AG04449 (cell line): ENCODE data around the gene PAK4.
"Not testable (repeated sequence)": the region's sequence is repeated elsewhere in the genome, so short reads cannot be mapped to it uniquely, and the experiment has no call there.

Experiments used
- CTCF ChIA-PET: fragments of 350-600 bp; formaldehyde crosslinking; extraction: SDS; loops from one replicate; lab custom pipeline; 2021; ENCODE audit warnings: antibody characterized with exemption; lab: Yijun Ruan, JAX
- POLR2A ChIA-PET: fragments of 400-600, 350-600 bp; formaldehyde crosslinking; extraction: SDS; loops from one replicate; lab custom pipeline; 2020; ENCODE audit warnings: antibody characterized with exemption, inconsistent platforms; lab: Yijun Ruan, JAX
- DNase-seq: peaks from one replicate; pipeline ENCODE4 v3.0.0-alpha.2; 2010; ENCODE audit warnings: low read depth, low spot score
- H3K4me3 ChIP-seq: 2 replicates; pipeline ENCODE4 v1.5.1; 2011; ENCODE audit warnings: low read depth, mild to moderate bottlenecking, control low read depth, low read length
- TF ChIP-seq, protein P1 (sequence below): IDR thresholded peaks from one replicate; pipeline ENCODE4 v1.5.1; 2011; ENCODE audit warnings: mild to moderate bottlenecking, moderate library complexity, low read length, control low read depth, inconsistent platforms; ENCODE audit not compliant: insufficient read depth; ENCODE audit errors: missing control alignments

The PAK4 gene

GRCh38 chr19:39141929-39142328, 16.3 kb downstream of the PAK4 start:
- TF ChIP-seq, protein P1, sequence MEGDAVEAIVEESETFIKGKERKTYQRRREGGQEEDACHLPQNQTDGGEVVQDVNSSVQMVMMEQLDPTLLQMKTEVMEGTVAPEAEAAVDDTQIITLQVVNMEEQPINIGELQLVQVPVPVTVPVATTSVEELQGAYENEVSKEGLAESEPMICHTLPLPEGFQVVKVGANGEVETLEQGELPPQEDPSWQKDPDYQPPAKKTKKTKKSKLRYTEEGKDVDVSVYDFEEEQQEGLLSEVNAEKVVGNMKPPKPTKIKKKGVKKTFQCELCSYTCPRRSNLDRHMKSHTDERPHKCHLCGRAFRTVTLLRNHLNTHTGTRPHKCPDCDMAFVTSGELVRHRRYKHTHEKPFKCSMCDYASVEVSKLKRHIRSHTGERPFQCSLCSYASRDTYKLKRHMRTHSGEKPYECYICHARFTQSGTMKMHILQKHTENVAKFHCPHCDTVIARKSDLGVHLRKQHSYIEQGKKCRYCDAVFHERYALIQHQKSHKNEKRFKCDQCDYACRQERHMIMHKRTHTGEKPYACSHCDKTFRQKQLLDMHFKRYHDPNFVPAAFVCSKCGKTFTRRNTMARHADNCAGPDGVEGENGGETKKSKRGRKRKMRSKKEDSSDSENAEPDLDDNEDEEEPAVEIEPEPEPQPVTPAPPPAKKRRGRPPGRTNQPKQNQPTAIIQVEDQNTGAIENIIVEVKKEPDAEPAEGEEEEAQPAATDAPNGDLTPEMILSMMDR, result no peak
- CTCF ChIA-PET, result interaction anchor here (1.2 to 1.6 kb wide), 2 partner anchors 20 to 21 kb away, joined by 3 to 6 read pairs; no protein-coding TSS in a partner anchor
- H3K4me3 ChIP-seq, result no peak overlapping the region
- DNase-seq, result no peak
- POLR2A ChIA-PET, result no interaction called here

GRCh38 chr19:39142630-39143029, 17.0 kb downstream of the PAK4 start:
- H3K4me3 ChIP-seq, result no peak overlapping the region
- no peak for DNase-seq
- POLR2A ChIA-PET, result no interaction called here
- TF ChIP-seq, protein P1, result no peak
- CTCF ChIA-PET, result interaction anchor here (1.2 kb wide), 1 partner anchor 22 kb away, joined by 6 read pairs; no protein-coding TSS in a partner anchor

GRCh38 chr19:39143757-39144289, 18.2 kb downstream of the PAK4 start:
- H3K4me3 ChIP-seq, POLR2A ChIA-PET, DNase-seq: not testable (repeated sequence)
- CTCF ChIA-PET, result interaction anchor here (1.4 kb wide), 1 partner anchor 12 kb away, joined by 3 read pairs; no protein-coding TSS in a partner anchor

GRCh38 chr19:39144290-39145071, 18.9 kb downstream of the PAK4 start:
- no peak for DNase-seq
- no peak overlapping the region for H3K4me3 ChIP-seq
- CTCF ChIA-PET, result interaction anchor here (1.4 to 1.6 kb wide), 2 partner anchors 12 to 13 kb away, joined by 3 read pairs; no protein-coding TSS in a partner anchor
- POLR2A ChIA-PET, result no interaction called here
- TF ChIP-seq, protein P1, result no peak

DNA sequence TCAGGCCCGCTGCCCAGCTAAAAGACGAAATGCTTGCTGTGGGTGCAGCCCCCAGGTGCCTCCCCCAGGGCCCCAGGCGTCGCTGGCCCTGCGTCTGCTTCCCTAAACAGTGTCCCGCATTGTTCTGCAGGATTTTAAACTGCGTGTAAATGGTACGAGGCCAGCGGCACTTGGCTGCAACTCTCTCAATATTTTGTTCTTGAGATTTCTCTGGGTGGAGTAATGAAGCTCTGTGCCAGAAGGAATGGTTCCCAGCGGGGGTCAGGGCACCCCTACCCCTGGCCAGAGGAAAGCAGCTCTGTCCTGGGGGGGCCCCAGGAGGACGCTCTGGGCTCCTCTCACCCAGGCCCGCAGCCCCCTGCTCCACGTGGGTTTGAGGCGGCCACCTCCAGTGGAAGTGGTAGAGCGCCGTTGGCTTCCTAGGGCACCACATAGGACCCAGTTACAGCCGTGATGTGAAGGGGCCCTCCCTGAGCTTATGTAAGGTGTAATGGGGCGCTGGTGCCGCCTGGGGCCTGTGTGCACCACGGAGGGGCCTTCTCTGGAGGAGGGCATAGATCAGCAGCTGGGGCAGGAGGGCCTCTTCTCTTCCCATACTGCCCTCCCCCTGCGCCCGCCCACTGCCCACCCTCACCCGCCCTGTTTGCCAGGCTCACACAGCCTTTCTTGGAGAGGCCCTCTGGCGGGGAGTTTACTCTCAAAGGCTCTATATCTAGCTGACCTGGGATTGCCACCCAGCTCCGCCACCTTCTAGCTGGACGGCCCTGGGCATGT, 19.8 kb downstream of the PAK4 start:
- TF ChIP-seq, protein P1, result no peak

GRCh38 chr19:39146091-39146490, 20.5 kb downstream of the PAK4 start:
- H3K4me3 ChIP-seq, result no peak overlapping the region
- ChIA-PET CTCF (interaction anchor here (0.9 to 1.6 kb wide), 4 partner anchors 11 to 95 kb away, joined by 3 read pairs; no protein-coding TSS in a partner anchor), POLR2A (no interaction called here)
- TF ChIP-seq, protein P1, result no peak
- DNase-seq, result no peak

More for the DNA sequence above, 19.8 kb downstream of the PAK4 start:
- ChIA-PET CTCF (interaction anchor here (0.9 to 1.6 kb wide), 3 partner anchors 11 to 42 kb away, joined by 3 read pairs; no protein-coding TSS in a partner anchor), POLR2A (no interaction called here)
- no peak overlapping the region for H3K4me3 ChIP-seq
- no peak for DNase-seq
